Smooth muscle cell (in vitro differentiated cells): Measurements from ENCODE around the gene AVEN. TPM values are rescaled to one million over a fixed set of nuclear protein-coding genes. Genes with fewer than 3 reads are reported as not detected.

Experiments
- DNase-seq: peaks from one replicate; lab custom pipeline; 2025; ENCODE audit not compliant: unreplicated experiment; lab: John Stamatoyannopoulos, UW
- H2AFZ ChIP-seq: fragments of 200-600 bp; sonication (generic); 2 replicates; pipeline ENCODE4 v1.6.0; 2016; ENCODE audit warnings: antibody characterized with exemption, low read depth, mild to moderate bottlenecking
- H3F3A ChIP-seq: fragments of 200-600 bp; sonication (generic); 2 replicates; pipeline ENCODE4 v1.6.0; 2017; ENCODE audit warnings: antibody characterized with exemption, low read depth
- H3K27ac ChIP-seq: fragments of 200-600 bp; sonication (generic); 2 replicates; pipeline ENCODE4 v1.5.1; 2016; ENCODE audit warnings: low read depth, mild to moderate bottlenecking
- H3K27me3 ChIP-seq: fragments of 200-600 bp; sonication (generic); 2 replicates; pipeline ENCODE4 v1.6.1; 2016; ENCODE audit warnings: low read depth, mild to moderate bottlenecking
- H3K36me3 ChIP-seq: fragments of 200-600 bp; sonication (generic); 2 replicates; pipeline ENCODE4 v1.5.1; 2016; ENCODE audit warnings: low read depth
- H3K4me1 ChIP-seq: fragments of 200-600 bp; sonication (generic); 2 replicates; pipeline ENCODE4 v1.5.1; 2016; ENCODE audit warnings: low read depth
- H3K4me2 ChIP-seq: fragments of 200-600 bp; sonication (generic); 2 replicates; pipeline ENCODE4 v1.6.0; 2016; ENCODE audit warnings: mild to moderate bottlenecking
- H3K4me3 ChIP-seq: fragments of 200-600 bp; sonication (generic); 2 replicates; pipeline ENCODE4 v1.5.1; 2016; ENCODE audit warnings: mild to moderate bottlenecking
- H3K79me2 ChIP-seq: fragments of 200-600 bp; sonication (generic); 2 replicates; pipeline ENCODE4 v1.6.0; 2016; ENCODE audit warnings: low read depth, mild to moderate bottlenecking
- H3K9ac ChIP-seq: fragments of 200-600 bp; sonication (generic); 2 replicates; pipeline ENCODE4 v1.6.0; 2016; ENCODE audit warnings: low read depth
- H3K9me3 ChIP-seq: fragments of 200-600 bp; sonication (generic); replicated peaks from 2 replicates; pipeline ENCODE4 v1.5.1; 2016; ENCODE audit warnings: low read depth
- H4K20me1 ChIP-seq: fragments of 200-600 bp; sonication (generic); 2 replicates; pipeline ENCODE4 v1.6.0; 2016; ENCODE audit warnings: low read depth
- CTCF ChIP-seq: fragments of 200-600 bp; sonication (generic); IDR thresholded peaks from 2 replicates; pipeline ENCODE4 v1.5.1; 2017; ENCODE audit warnings: borderline replicate concordance, mild to moderate bottlenecking, antibody characterized with exemption; ENCODE audit not compliant: insufficient read depth, poor library complexity, severe bottlenecking
- WGBS: methylation state at CpG from one replicate; pipeline ENCODE4 v1.1.7; 2016; ENCODE audit warnings: low lambda C conversion rate; 5-methylcytosine and 5-hydroxymethylcytosine counted together
- polyA plus RNA-seq: library from polyadenylated mRNA; unstranded; fragments of >200 nt; fragmentation: Nextera tagmentation; extraction: Ambion mirVana; gene quantifications from 2 replicates; pipeline ENCODE4 v1.2.1, GENCODE V29; 2016
- total RNA-seq: library from RNA; depleted of rRNA; stranded (reverse); fragments of >200 nt; gene quantifications from 2 replicates; pipeline ENCODE4 v1.2.3, GENCODE V29; 2014

The AVEN gene
- total and polyA plus RNA-seq, 2 experiments from 2014 or later, result 10.6 to 15.7 TPM

- Histone ChIP-seq H4K20me1 (no peaks in the 10 kb centered on the region), H3K9ac (no peak overlapping the region), H3K27ac (no peak overlapping the region), H3K4me3 (no peak overlapping the region), H3K9me3 (no peaks in the 10 kb centered on the region), H2AFZ (no peak overlapping the region), H3K36me3 (no peaks in the 10 kb centered on the region), H3K79me2 (no peaks in the 10 kb centered on the region), H3K4me1 (no peaks in the 10 kb centered on the region), H3F3A (no peaks in the 10 kb centered on the region), H3K27me3 (no peaks in the 10 kb centered on the region), H3K4me2 (no peak overlapping the region)
- no peak for DNase-seq
- 49% methylated on average over 8 of the region's 8 CpGs for WGBS
- peak; percentile 67 for TF ChIP-seq CTCF
Measured at GRCh38 chr15:33963831-33964664, 75.0 kb downstream of the AVEN start.

- Histone ChIP-seq H3K4me1 (no peaks in the 10 kb centered on the region), H3K9ac (no peak overlapping the region), H3K9me3 (no peaks in the 10 kb centered on the region), H3K4me2 (no peak overlapping the region), H3K27me3 (no peaks in the 10 kb centered on the region), H3K4me3 (no peak overlapping the region), H3K79me2 (no peaks in the 10 kb centered on the region), H3F3A (no peaks in the 10 kb centered on the region), H3K27ac (no peak overlapping the region), H3K36me3 (no peaks in the 10 kb centered on the region), H4K20me1 (no peaks in the 10 kb centered on the region), H2AFZ (no peak overlapping the region)
- WGBS, result 19% methylated on average over 3 of the region's 3 CpGs
- DNase-seq, result no peak
- TF ChIP-seq CTCF, result no peak
Measured at GRCh38 chr15:33960549-33960935, 78.5 kb downstream of the AVEN start.

- Histone ChIP-seq H2AFZ (no peak overlapping the region), H3K27me3 (no peaks in the 10 kb centered on the region), H3K4me2 (no peak overlapping the region), H3K4me3 (no peak overlapping the region), H3K27ac (no peak overlapping the region), H3K4me1 (no peaks in the 10 kb centered on the region), H4K20me1 (no peaks in the 10 kb centered on the region), H3K79me2 (no peaks in the 10 kb centered on the region), H3F3A (no peaks in the 10 kb centered on the region), H3K9me3 (no peaks in the 10 kb centered on the region), H3K9ac (no peak overlapping the region), H3K36me3 (no peaks in the 10 kb centered on the region)
- 85% methylated on average over 7 of the region's 7 CpGs for WGBS
- no peak for DNase-seq
- no peak for TF ChIP-seq CTCF
Measured at GRCh38 chr15:33959844-33960548, 79.0 kb downstream of the AVEN start.
